ENCODE results near the gene GYS1.

DNA sequence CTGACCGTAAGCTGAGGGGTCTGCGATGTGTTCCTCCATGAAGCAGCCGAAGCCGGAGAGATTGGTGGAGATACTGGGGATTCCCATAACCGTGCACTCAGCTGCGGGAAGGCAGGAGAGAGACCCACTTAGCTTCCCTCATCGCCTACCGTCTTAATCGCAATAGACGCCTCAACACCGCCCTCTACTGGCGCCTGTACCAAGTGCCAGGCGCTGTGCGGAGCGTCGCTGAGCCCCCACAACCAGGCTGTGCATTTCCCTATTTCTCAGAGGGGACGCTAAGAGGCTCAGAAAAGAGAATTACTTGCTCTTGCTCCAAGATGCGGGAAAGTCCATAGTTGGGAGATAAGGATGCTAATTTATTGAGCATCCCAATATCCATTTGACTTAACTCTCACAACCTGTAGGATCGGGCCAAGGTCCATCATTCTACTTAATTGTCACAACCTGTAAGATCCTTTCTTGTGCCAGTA, 22.1 kb downstream of the GYS1 start:
- no peak for TF ChIP-seq POLR2A (IDR thresholded peaks at IDR 0.05)
- TF ChIP-seq, protein P1, sequence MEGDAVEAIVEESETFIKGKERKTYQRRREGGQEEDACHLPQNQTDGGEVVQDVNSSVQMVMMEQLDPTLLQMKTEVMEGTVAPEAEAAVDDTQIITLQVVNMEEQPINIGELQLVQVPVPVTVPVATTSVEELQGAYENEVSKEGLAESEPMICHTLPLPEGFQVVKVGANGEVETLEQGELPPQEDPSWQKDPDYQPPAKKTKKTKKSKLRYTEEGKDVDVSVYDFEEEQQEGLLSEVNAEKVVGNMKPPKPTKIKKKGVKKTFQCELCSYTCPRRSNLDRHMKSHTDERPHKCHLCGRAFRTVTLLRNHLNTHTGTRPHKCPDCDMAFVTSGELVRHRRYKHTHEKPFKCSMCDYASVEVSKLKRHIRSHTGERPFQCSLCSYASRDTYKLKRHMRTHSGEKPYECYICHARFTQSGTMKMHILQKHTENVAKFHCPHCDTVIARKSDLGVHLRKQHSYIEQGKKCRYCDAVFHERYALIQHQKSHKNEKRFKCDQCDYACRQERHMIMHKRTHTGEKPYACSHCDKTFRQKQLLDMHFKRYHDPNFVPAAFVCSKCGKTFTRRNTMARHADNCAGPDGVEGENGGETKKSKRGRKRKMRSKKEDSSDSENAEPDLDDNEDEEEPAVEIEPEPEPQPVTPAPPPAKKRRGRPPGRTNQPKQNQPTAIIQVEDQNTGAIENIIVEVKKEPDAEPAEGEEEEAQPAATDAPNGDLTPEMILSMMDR (IDR thresholded peaks at IDR 0.05): peak; percentile 87 to 94 (median 89)
- TF ChIP-seq EP300 (IDR thresholded peaks at IDR 0.05): peak in 1 of 2 donors; percentile 29

All from tibial nerve (tissue), 4 donors.